Right atrium auricular region (tissue), 2 donors: ENCODE data around the gene TARDBP. TPM values are rescaled to one million over a fixed set of nuclear protein-coding genes. Genes with fewer than 3 reads are reported as not detected.

Experiments used
- DNase-seq: peaks from one replicate; pipeline ENCODE4 v3.0.0-alpha.2; 2019; ENCODE audit warnings: low spot score
- H3K27ac ChIP-seq, 2 donors: fragments of 200-600 bp; sonication (generic); 1 replicate in 1 of 2; 2 replicates in 1 of 2; pipeline ENCODE4 v1.5.1; 2016 to 2019
- H3K27me3 ChIP-seq, 2 donors: fragments of 200-600 bp; sonication (generic); one replicate each; pipeline versions ENCODE4 v1.5.1 to v1.6.0; 2017 to 2019
- H3K36me3 ChIP-seq: fragments of 200-600 bp; sonication (generic); one replicate; pipeline ENCODE4 v1.5.1; 2016
- H3K4me1 ChIP-seq, 2 donors: fragments of 200-600 bp; sonication (generic); one replicate each; pipeline versions ENCODE4 v1.5.1 to v1.6.0; 2017 to 2019
- H3K4me3 ChIP-seq, 2 donors: fragments of 200-600 bp; sonication (generic); 1 replicate in 1 of 2; 2 replicates in 1 of 2; pipeline ENCODE4 v1.5.1; 2017 to 2019; ENCODE audit warnings: mild to moderate bottlenecking in 1 of 2, moderate library complexity in 1 of 2
- H3K9me3 ChIP-seq, 2 donors: fragments of 200-600 bp; sonication (generic); one replicate each; pipeline ENCODE4 v1.5.1; 2019
- total RNA-seq, 2 donors: library from RNA; depleted of rRNA; stranded (reverse); fragments of >200 nt; gene quantifications; one replicate each; pipeline ENCODE4 v1.1.0, GENCODE V29; 2016
- TF ChIP-seq, protein P1 (sequence below), 2 donors: fragments of 200-600 bp; sonication (generic); IDR thresholded peaks; one replicate each; pipeline ENCODE4 v1.5.1; 2019; ENCODE audit warnings: antibody characterized with exemption in 2 of 2

TARDBP gene
- total RNA-seq, 2 donors from 2014 or later: 60.8 to 64.6 TPM

DNA sequence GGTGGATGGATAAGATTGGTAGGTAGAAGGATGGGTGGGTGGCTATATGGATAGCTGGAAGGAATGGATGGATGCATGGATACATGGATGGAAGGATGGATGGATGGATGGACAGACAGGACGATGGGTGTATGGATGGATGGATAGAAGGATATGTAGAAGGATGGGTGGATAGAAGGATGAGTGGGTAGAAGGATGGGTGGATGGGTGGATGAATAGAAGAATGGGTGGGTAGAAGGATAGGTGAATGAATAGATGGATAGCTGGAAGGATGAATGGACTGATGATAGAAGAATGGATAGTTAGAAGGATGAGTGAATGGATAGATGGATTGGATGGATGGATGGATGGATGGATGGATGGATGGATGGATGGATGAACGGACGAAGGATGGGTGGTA is 29.6 kb downstream of the TARDBP start:
- peaks cover 0 to 9% of the 10 kb centered on the region in 2 donors for H3K4me1 ChIP-seq
- H3K36me3 ChIP-seq: no peaks in the 10 kb centered on the region
- H3K9me3 ChIP-seq: no peaks in the 10 kb centered on the region
- H3K27ac ChIP-seq: no peak overlapping the region
- DNase-seq: no peak
- TF ChIP-seq, protein P1, sequence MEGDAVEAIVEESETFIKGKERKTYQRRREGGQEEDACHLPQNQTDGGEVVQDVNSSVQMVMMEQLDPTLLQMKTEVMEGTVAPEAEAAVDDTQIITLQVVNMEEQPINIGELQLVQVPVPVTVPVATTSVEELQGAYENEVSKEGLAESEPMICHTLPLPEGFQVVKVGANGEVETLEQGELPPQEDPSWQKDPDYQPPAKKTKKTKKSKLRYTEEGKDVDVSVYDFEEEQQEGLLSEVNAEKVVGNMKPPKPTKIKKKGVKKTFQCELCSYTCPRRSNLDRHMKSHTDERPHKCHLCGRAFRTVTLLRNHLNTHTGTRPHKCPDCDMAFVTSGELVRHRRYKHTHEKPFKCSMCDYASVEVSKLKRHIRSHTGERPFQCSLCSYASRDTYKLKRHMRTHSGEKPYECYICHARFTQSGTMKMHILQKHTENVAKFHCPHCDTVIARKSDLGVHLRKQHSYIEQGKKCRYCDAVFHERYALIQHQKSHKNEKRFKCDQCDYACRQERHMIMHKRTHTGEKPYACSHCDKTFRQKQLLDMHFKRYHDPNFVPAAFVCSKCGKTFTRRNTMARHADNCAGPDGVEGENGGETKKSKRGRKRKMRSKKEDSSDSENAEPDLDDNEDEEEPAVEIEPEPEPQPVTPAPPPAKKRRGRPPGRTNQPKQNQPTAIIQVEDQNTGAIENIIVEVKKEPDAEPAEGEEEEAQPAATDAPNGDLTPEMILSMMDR (IDR thresholded peaks at IDR 0.05): no peak
- no peak overlapping the region for H3K4me3 ChIP-seq
- no peaks in the 10 kb centered on the region for H3K27me3 ChIP-seq

DNA sequence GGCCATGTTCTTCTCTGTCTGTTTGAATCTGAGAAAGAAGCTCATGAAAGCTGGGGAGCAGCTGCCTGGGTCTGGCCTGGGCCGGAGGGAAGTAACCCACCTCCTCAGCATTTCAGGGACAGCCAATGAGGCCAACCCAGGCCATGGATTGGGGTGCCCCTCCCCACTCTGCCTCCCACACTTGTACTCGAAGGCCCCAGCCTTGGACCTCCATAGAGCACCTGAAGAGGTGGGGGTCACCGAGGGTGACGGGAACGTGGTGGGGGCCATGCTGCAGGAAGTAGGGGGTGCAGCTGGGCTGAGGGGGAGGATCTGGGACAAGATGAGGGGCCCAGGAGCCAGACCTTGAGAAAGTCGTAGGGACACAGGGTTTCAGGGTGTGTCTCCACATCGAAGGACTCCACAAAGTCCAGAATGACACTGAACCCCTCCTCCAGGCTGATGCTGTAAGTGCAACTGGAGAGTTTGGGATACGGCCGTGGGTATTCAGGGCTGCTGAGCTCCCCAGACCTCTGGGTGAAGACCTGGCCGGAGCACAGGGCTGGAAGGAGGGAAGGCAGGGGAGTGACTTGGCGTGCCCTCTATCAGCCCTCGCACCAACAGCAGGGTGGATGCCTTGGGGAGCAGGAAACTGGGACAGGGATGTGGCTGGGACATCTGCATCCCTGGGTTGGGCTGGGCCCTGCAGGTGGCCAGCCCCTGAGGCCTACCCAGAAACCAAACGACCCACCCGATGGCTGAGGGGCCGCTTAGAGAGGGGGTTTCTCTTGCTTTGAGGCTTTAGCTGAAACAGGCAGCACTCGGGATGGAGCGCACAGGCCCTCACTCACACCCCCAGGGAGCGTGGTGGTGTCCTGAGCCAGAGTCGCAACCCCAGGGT is 30.8 kb downstream of the TARDBP start:
- TF ChIP-seq, protein P1 (IDR thresholded peaks at IDR 0.05): no peak
- no peaks in the 10 kb centered on the region for H3K9me3 ChIP-seq
- H3K4me1 ChIP-seq: peaks cover 0 to 2% of the 10 kb centered on the region in 2 donors
- H3K4me3 ChIP-seq: no peak overlapping the region
- H3K27me3 ChIP-seq: no peaks in the 10 kb centered on the region
- no peak overlapping the region for H3K27ac ChIP-seq
- H3K36me3 ChIP-seq: no peaks in the 10 kb centered on the region
- DNase-seq: no peak

DNA sequence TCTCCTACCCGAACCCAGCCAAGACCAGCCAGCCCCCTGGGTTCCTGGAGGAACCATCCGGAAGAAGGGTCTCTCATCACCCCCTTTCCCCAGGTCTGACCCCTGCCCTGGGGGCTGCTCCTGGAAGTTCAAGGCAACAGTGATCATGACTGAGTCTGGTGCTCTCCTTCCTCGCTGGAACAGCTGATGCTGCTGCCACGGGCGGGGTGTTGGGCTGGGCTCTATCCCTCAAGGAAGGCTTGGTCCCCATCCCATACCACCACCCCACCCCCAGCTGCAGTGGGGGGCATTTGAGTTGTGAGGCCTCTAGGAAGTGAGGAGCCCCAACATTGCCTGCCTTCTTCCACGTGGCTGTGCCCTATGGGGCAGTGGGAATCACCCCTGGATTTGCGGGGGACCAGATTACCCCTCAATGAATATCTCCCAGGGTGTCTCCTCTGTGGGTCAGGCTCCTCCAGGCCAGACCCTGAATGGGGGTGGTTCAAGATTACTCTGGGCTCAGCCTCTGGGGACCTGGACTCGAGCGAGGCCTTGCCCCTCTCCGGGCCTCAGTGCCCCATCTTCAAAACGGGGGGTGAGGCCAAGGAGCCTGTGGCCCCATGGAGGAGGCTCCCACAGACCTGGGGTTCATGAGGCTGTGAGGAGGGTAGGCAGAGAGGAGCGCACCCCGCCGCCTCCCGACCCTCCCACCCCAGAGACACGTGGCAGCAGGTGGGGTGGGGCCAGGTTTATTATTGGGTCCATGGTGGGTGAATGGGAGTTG is 31.8 kb downstream of the TARDBP start:
- no peaks in the 10 kb centered on the region for H3K9me3 ChIP-seq
- H3K4me1 ChIP-seq: no peaks in the 10 kb centered on the region
- no peak overlapping the region for H3K4me3 ChIP-seq
- TF ChIP-seq, protein P1 (IDR thresholded peaks at IDR 0.05): no peak
- no peak overlapping the region for H3K27ac ChIP-seq
- no peaks in the 10 kb centered on the region for H3K27me3 ChIP-seq
- H3K36me3 ChIP-seq: no peaks in the 10 kb centered on the region
- no peak for DNase-seq

DNA sequence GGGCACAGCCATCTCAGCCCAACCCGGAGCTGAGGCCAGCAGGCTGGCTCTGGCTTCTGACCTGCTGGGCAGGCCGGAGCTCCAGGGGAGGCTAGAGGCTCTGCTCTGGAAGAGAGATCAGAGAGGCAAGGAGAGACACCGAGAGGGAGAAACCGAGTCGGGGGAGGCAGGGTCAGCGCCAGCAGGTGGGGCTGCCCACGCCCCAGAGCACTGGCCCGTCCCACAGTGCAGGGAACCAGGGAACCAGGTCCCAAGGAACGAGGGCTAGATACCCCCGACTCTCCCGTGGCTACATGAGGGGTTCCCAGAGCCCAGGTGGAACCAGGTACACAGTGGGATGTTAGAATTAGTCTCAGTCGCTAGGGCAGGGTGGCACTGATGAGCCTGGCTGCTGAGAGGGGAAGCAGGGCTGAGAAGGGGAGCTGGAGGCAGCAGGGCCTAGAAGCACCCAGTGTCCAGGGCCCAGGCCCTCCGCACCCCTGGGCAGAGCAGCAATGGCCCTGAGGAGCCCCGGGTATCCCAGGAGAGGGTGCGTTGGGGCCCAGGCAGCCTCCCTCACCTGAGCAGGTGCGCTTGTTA is 32.5 kb downstream of the TARDBP start:
- H3K36me3 ChIP-seq: no peaks in the 10 kb centered on the region
- no peak for DNase-seq
- H3K4me1 ChIP-seq: no peaks in the 10 kb centered on the region
- no peak overlapping the region for H3K4me3 ChIP-seq
- no peaks in the 10 kb centered on the region for H3K9me3 ChIP-seq
- H3K27ac ChIP-seq: no peak overlapping the region
- H3K27me3 ChIP-seq: no peaks in the 10 kb centered on the region
- TF ChIP-seq, protein P1 (IDR thresholded peaks at IDR 0.05): no peak

DNA sequence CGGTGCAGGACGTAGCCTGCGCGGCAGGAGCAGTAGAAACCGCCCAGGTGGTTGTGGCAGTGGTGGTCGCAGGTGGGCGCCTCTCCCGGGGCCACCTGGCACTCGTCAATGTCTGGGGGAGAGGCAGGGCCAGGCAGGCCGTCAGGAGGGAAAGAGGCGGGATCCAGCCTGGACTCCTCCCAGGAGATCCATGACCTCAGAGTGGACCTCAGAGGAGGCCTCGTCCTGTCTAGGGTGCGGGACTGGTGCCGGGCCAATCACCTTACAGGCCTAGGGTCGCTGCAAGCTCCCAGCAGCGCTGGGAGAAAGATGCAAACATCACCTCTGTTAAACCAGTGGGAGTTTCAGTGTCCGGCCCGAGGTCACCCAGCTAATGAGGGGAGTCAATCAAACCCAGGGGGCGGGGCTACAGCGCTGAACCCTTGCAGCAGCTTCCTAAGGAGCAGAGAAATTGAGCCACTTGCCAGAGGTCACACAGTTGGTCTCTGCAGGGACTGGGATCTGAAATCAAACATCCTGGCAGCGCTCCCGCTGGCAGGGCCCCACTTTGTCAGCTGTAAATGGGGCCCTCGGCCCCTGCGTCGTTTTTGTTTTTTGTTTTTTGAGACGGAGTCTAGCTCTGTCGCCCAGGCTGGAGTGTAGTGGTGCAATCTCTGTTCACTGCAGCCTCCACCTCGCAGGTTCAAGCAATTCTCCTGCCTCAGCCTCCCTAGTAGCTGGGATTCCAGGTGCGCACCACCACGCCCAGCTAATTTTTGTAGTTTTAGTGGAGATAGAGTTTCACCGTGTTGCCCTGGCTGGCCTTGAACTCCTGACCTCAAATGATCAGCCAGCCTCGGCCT is 33.2 kb downstream of the TARDBP start:
- no peak for DNase-seq
- no peaks in the 10 kb centered on the region for H3K27me3 ChIP-seq
- no peaks in the 10 kb centered on the region for H3K4me1 ChIP-seq
- H3K27ac ChIP-seq: no peak overlapping the region
- TF ChIP-seq, protein P1 (IDR thresholded peaks at IDR 0.05): no peak
- no peaks in the 10 kb centered on the region for H3K36me3 ChIP-seq
- no peak overlapping the region for H3K4me3 ChIP-seq
- H3K9me3 ChIP-seq: no peaks in the 10 kb centered on the region
